HG02798 (cell line): Measurements from ENCODE around the gene ARID1B.

Experiments
- ATAC-seq: cut with Tn5 transposase; IDR thresholded peaks from one replicate; pipeline ENCODE4 v1.9.1; 2021; ENCODE audit warnings: mild to moderate bottlenecking; ENCODE audit not compliant: unreplicated experiment, poor library complexity

ARID1B gene

GRCh38 chr6:156848533-156848932 is 71.4 kb downstream of the ARID1B start:
- no peak for ATAC-seq

- peak; percentile 23 for ATAC-seq
These were observed 72.6 kb downstream of the ARID1B start for GRCh38 chr6:156849806-156850205.

GRCh38 chr6:156850353-156850752 is 73.2 kb downstream of the ARID1B start:
- ATAC-seq, result no peak

- no peak for ATAC-seq
These were observed 74.3 kb downstream of the ARID1B start for GRCh38 chr6:156851454-156851921.

GRCh38 chr6:156852147-156852857 is 75.1 kb downstream of the ARID1B start:
- peak; percentile 70 for ATAC-seq

- no peak for ATAC-seq
These were observed 75.7 kb downstream of the ARID1B start for GRCh38 chr6:156852858-156853216.

- no peak for ATAC-seq
These were observed 76.6 kb downstream of the ARID1B start for GRCh38 chr6:156853733-156854132.

- no peak for ATAC-seq
These were observed 77.4 kb downstream of the ARID1B start for GRCh38 chr6:156854466-156855161.

GRCh38 chr6:156857573-156857972 is 80.4 kb downstream of the ARID1B start:
- no peak for ATAC-seq

- ATAC-seq, result no peak
These were observed 82.5 kb downstream of the ARID1B start for GRCh38 chr6:156859686-156860085.

- no peak for ATAC-seq
These were observed 85.5 kb downstream of the ARID1B start for GRCh38 chr6:156862711-156863110.

GRCh38 chr6:156863504-156863903 is 86.3 kb downstream of the ARID1B start:
- no peak for ATAC-seq

GRCh38 chr6:156864557-156864956 is 87.4 kb downstream of the ARID1B start:
- ATAC-seq, result no peak

GRCh38 chr6:156865019-156865629 is 87.9 kb downstream of the ARID1B start:
- no peak for ATAC-seq

GRCh38 chr6:156866220-156867015 is 89.2 kb downstream of the ARID1B start:
- ATAC-seq, result peak; percentile 50

- no peak for ATAC-seq
These were observed 89.9 kb downstream of the ARID1B start for GRCh38 chr6:156867121-156867520.

- no peak for ATAC-seq
These were observed 91.2 kb downstream of the ARID1B start for GRCh38 chr6:156868385-156868784.

GRCh38 chr6:156869980-156870398 is 92.8 kb downstream of the ARID1B start:
- no peak for ATAC-seq

GRCh38 chr6:156870924-156871539 is 93.9 kb downstream of the ARID1B start:
- ATAC-seq, result no peak

GRCh38 chr6:156872903-156873302 is 95.7 kb downstream of the ARID1B start:
- ATAC-seq, result no peak
